Measurements from ENCODE around the gene ZKSCAN1.

ZKSCAN1 gene

GRCh38 chr7:100089458-100090196 lies 74.2 kb downstream of the ZKSCAN1 start:
- no peak for DNase-seq (ENCODE audit: low read depth)
- no peak for TF ChIP-seq CTCF (conservative IDR thresholded peaks at IDR 0.05; ENCODE audit: low read depth, low read length)
- peak overlapping the region; percentile 84 for H3K4me3 ChIP-seq (ENCODE audit: low read length)

GRCh38 chr7:100090527-100091410 lies 75.4 kb downstream of the ZKSCAN1 start:
- DNase-seq (ENCODE audit: low read depth) = no peak
- no peak for TF ChIP-seq CTCF (conservative IDR thresholded peaks at IDR 0.05; ENCODE audit: low read depth, low read length)
- H3K4me3 ChIP-seq (ENCODE audit: low read length) = no peak overlapping the region
